K562 (cell line): Measurements from ENCODE around the gene CHCHD6. TPM values are rescaled to one million over a fixed set of nuclear protein-coding genes. Genes with fewer than 3 reads are reported as not detected.

ENCODE experiments used
- ATAC-seq: fragments of 200-7000 bp; cut with Tn5 transposase; 3 replicates; pipeline ENCODE4 v1.9.1; 2020; ENCODE audit warnings: moderate library complexity
- BruUV-seq: library from RNA; stranded (reverse); fragments of 400-500 nt; replicated peaks from 2 replicates; lab custom pipeline; 2021; lab: Mats Ljungman, UMichigan
- CTCF ChIA-PET: fragments of 300-600 bp; formaldehyde crosslinking; extraction: SDS; loops from one replicate; lab custom pipeline; 2021; ENCODE audit warnings: low intra/inter-chr PET ratio; lab: Yijun Ruan, JAX
- POLR2A ChIA-PET: fragments of 300-600, 350-650 bp; sonication (Branson Sonifier 250); formaldehyde crosslinking; extraction: SDS; loops from one replicate; lab custom pipeline; 2021; ENCODE audit warnings: antibody characterized with exemption, inconsistent platforms; lab: Yijun Ruan, JAX
- DNase-seq, 4 experiments: peaks; one replicate each; pipeline versions ENCODE4 v3.0.0 to v3.0.0-alpha.2; 2011 to 2018; ENCODE audit warnings: low spot score in 3 of 4, mixed read lengths in 3 of 4; ENCODE audit errors: extremely low read depth in 1 of 4
- FAIRE-seq: peaks from 2 replicates; lab custom pipeline; 2011; peaks lifted over from hg19 to GRCh38; lab: Jason Lieb, UNC
- H2AFZ ChIP-seq: 2 replicates; pipeline ENCODE4 v1.6.0; 2011; ENCODE audit warnings: low read depth, low read length, control low read depth, inconsistent platforms
- H3K27ac ChIP-seq: fragments of 200-600 bp; 3 replicates; pipeline ENCODE4 v1.8.0; 2011; ENCODE audit warnings: low read depth, mild to moderate bottlenecking, control low read depth, inconsistent platforms, low read length, moderate library complexity, mixed read lengths; ENCODE audit errors: extremely low read depth
- H3K27me3 ChIP-seq, 2 experiments: fragments of 300-600 bp in 1 of 2; 2 replicates in 1 of 2; 3 replicates in 1 of 2; pipeline versions ENCODE4 v1.6.0 to v1.8.0; 2011; ENCODE audit warnings: inconsistent platforms in 2 of 2, low read length in 2 of 2, mild to moderate bottlenecking in 1 of 2, mixed read lengths in 1 of 2, moderate library complexity in 1 of 2; ENCODE audit not compliant: control insufficient read depth in 2 of 2, insufficient read depth in 2 of 2
- H3K36me3 ChIP-seq: fragments of 300-600 bp; 3 replicates; pipeline ENCODE4 v1.8.0; 2011; ENCODE audit warnings: mild to moderate bottlenecking, low read length, inconsistent platforms; ENCODE audit not compliant: control insufficient read depth, insufficient read depth
- H3K4me1 ChIP-seq, 2 experiments: fragments of 200-600 bp in 1 of 2; replicated peaks in 1 of 2; 2 replicates in 1 of 2; 3 replicates in 1 of 2; pipeline versions ENCODE4 v1.5.1 to v1.8.0; 2011; ENCODE audit warnings: inconsistent platforms in 2 of 2, low read length in 2 of 2, mild to moderate bottlenecking in 1 of 2, mixed read lengths in 1 of 2, moderate library complexity in 1 of 2; ENCODE audit not compliant: control insufficient read depth in 2 of 2, insufficient read depth in 2 of 2
- H3K4me2 ChIP-seq: 2 replicates; pipeline ENCODE4 v1.6.1; 2011; ENCODE audit warnings: low read length, control low read depth, inconsistent platforms, mixed read lengths; ENCODE audit not compliant: insufficient read depth
- H3K4me3 ChIP-seq: fragments of 200-600 bp; sonication (generic), shearing (Covaris generic); 2 replicates; pipeline ENCODE4 v1.5.1; 2016; ENCODE audit warnings: control low read depth, inconsistent platforms
- H3K79me2 ChIP-seq: fragments of 200-600 bp; 3 replicates; pipeline ENCODE4 v1.8.0; 2011; ENCODE audit warnings: low read length, inconsistent platforms; ENCODE audit not compliant: control insufficient read depth, insufficient read depth
- H3K9ac ChIP-seq, 2 experiments: 2 replicates each; pipeline versions ENCODE4 v1.6.0 to v1.6.1; 2011; ENCODE audit warnings: low read depth in 2 of 2, low read length in 2 of 2, control low read depth in 1 of 2, inconsistent platforms in 1 of 2, mild to moderate bottlenecking in 1 of 2, mixed read lengths in 1 of 2; ENCODE audit not compliant: insufficient read depth in 1 of 2
- H3K9me1 ChIP-seq: one replicate; pipeline ENCODE4 v1.6.0; 2011; ENCODE audit warnings: inconsistent platforms, mild to moderate bottlenecking, low read length, moderate library complexity; ENCODE audit not compliant: control insufficient read depth, insufficient read depth
- H3K9me3 ChIP-seq: replicated peaks from 2 replicates; pipeline ENCODE4 v1.5.1; 2011; ENCODE audit warnings: low read depth, low read length, inconsistent platforms; ENCODE audit not compliant: control insufficient read depth, insufficient read depth
- H4K20me1 ChIP-seq: replicated peaks from 2 replicates; pipeline ENCODE4 v1.6.1; 2011; ENCODE audit warnings: low read length, inconsistent platforms, mixed read lengths; ENCODE audit not compliant: control insufficient read depth, insufficient read depth
- BRF1 ChIP-seq: IDR thresholded peaks from 3 replicates; pipeline ENCODE4 v1.6.1; 2011; ENCODE audit warnings: borderline replicate concordance, mild to moderate bottlenecking; ENCODE audit not compliant: insufficient read length; ENCODE audit errors: extremely low read depth
- DIDO1 ChIP-seq: fragments of 450-650 bp; IDR thresholded peaks from 2 replicates; pipeline ENCODE4 v1.6.1; 2016; ENCODE audit warnings: low read depth, missing biosample characterization, missing genetic modification characterization
- MAX ChIP-seq: sonication (generic); formaldehyde crosslinking; IDR thresholded peaks from 2 replicates; pipeline ENCODE4 v1.9.0; 2022; ENCODE audit warnings: mild to moderate bottlenecking, missing genetic modification reagents
- MAZ ChIP-seq, 2 experiments: fragments of 450-650 bp in 1 of 2; sonication (generic) in 1 of 2; formaldehyde crosslinking; IDR thresholded peaks in 1 of 2; conservative IDR thresholded peaks in 1 of 2; 2 replicates each; pipeline versions ENCODE4 v1.4.0 to v1.5.0; 2020; ENCODE audit warnings: mild to moderate bottlenecking in 1 of 2, missing genetic modification reagents in 1 of 2
- RFX1 ChIP-seq: fragments of 450-650 bp; IDR thresholded peaks from 2 replicates; pipeline ENCODE4 v1.6.1; 2016; ENCODE audit warnings: mild to moderate bottlenecking, moderate library complexity
- SUPT5H ChIP-seq: fragments of 450-650 bp; IDR thresholded peaks from 2 replicates; pipeline ENCODE4 v1.6.1; 2016
- WGBS: fragments of 100-300 bp; shearing (Covaris generic); methylation state at CpG from one replicate; pipeline ENCODE4 v1.1.6; 2016; ENCODE audit warnings: low coverage, mixed read lengths; ENCODE audit not compliant: insufficient coverage; ENCODE audit errors: missing lambda C conversion rate; 5-methylcytosine and 5-hydroxymethylcytosine counted together
- in situ Hi-C: fragments of 300-500 bp; cut with MboI; formaldehyde crosslinking; loops from 4 replicates; pipeline ENCODE4 v1.15.0; 2018; ENCODE audit warnings: inconsistent platforms, mixed read lengths
- intact Hi-C: fragments of 100-400 bp; cut with micrococcal nuclease; formaldehyde crosslinking; loops from 2 replicates; pipeline ENCODE4 v1.14.2; 2022
- polyA plus RNA-seq, 8 experiments: library from polyadenylated mRNA; depleted of rRNA in 4 of 8; stranded (reverse) in 5 of 8; unstranded in 3 of 8; fragments of >200 nt; fragmentation: Nextera tagmentation in 2 of 8; fragmentation: Illumina TruSeq in 1 of 8; extraction: Ambion mirVana in 2 of 8; extraction: Trizol in 1 of 8; gene quantifications; 2 replicates each; pipeline versions ENCODE4 v1.2.1 to v1.2.3, GENCODE V29; 2011 to 2014; ENCODE audit warnings: inconsistent platforms in 1 of 8, missing spikeins in 1 of 8
- total RNA-seq, 7 experiments: library from RNA; depleted of rRNA in 6 of 7; stranded (reverse); fragments of >200 nt in 6 of 7; fragmentation: Illumina TruSeq in 2 of 7; extraction: Trizol in 2 of 7; gene quantifications; 2 replicates each; pipeline versions ENCODE4 v1.2.1 to v1.2.3, GENCODE V29; 2011 to 2021; ENCODE audit warnings: low replicate concordance in 1 of 7
- TF ChIP-seq, protein P1 (sequence below): fragments of 150-350 bp; IDR thresholded peaks from 2 replicates; pipeline ENCODE4 v1.6.1; 2014; ENCODE audit warnings: low read depth, mild to moderate bottlenecking, low read length, borderline replicate concordance

Gene CHCHD6
- total and polyA plus RNA-seq, 9 of the 15 experiments (the other 6 are each of a cell fraction or from before 2014, with no cell fraction given) = 4.6 to 18.6 (median 10.9) TPM

GRCh38 chr3:126818400-126819095 lies 114.5 kb downstream of the CHCHD6 start:
- Histone ChIP-seq H3K9me1 (no peaks in the 10 kb centered on the region), H3K27ac (no peak overlapping the region), H3K27me3 (no peaks in the 10 kb centered on the region), H3K36me3 (no peaks in the 10 kb centered on the region), H3K4me1 (no peaks in the 10 kb centered on the region; a peak in 1 of 5 replicates), H3K9ac (no peak overlapping the region; a peak in 1 of 4 replicates), H3K9me3 (no peaks in the 10 kb centered on the region), H3K79me2 (no peaks in the 10 kb centered on the region), H3K4me3 (no peak overlapping the region), H4K20me1 (no peaks in the 10 kb centered on the region), H3K4me2 (no peak overlapping the region), H2AFZ (no peak overlapping the region)
- 67% methylated on average over 7 of the region's 8 CpGs for WGBS
- CTCF ChIA-PET = no interaction called here
- in situ Hi-C loops = no loop called here
- no TSS peak for BruUV-seq
- ATAC-seq (no peak), FAIRE-seq (no peak), DNase-seq (no peak)
- intact Hi-C loops = no loop called here
- POLR2A ChIA-PET = interaction anchor here (0.7 kb wide), 1 partner anchor 9 kb away, joined by 3 read pairs; no protein-coding TSS in a partner anchor
- TF ChIP-seq, protein P1, sequence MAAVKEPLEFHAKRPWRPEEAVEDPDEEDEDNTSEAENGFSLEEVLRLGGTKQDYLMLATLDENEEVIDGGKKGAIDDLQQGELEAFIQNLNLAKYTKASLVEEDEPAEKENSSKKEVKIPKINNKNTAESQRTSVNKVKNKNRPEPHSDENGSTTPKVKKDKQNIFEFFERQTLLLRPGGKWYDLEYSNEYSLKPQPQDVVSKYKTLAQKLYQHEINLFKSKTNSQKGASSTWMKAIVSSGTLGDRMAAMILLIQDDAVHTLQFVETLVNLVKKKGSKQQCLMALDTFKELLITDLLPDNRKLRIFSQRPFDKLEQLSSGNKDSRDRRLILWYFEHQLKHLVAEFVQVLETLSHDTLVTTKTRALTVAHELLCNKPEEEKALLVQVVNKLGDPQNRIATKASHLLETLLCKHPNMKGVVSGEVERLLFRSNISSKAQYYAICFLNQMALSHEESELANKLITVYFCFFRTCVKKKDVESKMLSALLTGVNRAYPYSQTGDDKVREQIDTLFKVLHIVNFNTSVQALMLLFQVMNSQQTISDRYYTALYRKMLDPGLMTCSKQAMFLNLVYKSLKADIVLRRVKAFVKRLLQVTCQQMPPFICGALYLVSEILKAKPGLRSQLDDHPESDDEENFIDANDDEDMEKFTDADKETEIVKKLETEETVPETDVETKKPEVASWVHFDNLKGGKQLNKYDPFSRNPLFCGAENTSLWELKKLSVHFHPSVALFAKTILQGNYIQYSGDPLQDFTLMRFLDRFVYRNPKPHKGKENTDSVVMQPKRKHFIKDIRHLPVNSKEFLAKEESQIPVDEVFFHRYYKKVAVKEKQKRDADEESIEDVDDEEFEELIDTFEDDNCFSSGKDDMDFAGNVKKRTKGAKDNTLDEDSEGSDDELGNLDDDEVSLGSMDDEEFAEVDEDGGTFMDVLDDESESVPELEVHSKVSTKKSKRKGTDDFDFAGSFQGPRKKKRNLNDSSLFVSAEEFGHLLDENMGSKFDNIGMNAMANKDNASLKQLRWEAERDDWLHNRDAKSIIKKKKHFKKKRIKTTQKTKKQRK = no peak
- TF ChIP-seq BRF1 = no peak
- TF ChIP-seq DIDO1 = no peak
- no peak for TF ChIP-seq MAX
- no peak for TF ChIP-seq SUPT5H
- TF ChIP-seq RFX1 = peak; percentile 46
- TF ChIP-seq MAZ (CRISPR knock-in tag; conservative IDR thresholded peaks at IDR 0.05 in 1 of 2, IDR thresholded peaks at IDR 0.05 in 1 of 2) = no peak
